Stimulated activated naive CD8-positive, alpha-beta T cell treated with anti-CD3 and anti-CD28 coated beads, Interleukin-15, amount 100 ng/mL, for 72 hours (primary cell): ENCODE results near the gene NBEA.
A peak's percentile ranks its signal among the peaks of the same experiment; 100 is the strongest.
"Not testable (repeated sequence)": the region's sequence is repeated elsewhere in the genome, so short reads cannot be mapped to it uniquely, and the experiment has no call there.

Source experiments
- ATAC-seq: fragments of 150-1000 bp; cut with Tn5 transposase; 2 replicates; pipeline ENCODE4 v1.10.0; 2021; ENCODE audit warnings: mild to moderate bottlenecking, moderate library complexity
- DNase-seq, 2 donors: peaks; one replicate each; pipeline ENCODE4 v3.0.0; 2021 to 2022
- H3K27ac Mint-ChIP-seq, 2 donors: one replicate each; pipeline ENCODE4 v1.8.0; 2022; ENCODE audit warnings: mild to moderate bottlenecking in 2 of 2, mixed read lengths in 2 of 2, moderate library complexity in 2 of 2
- H3K27me3 Mint-ChIP-seq: one replicate; pipeline ENCODE4 v1.8.0; 2022; ENCODE audit warnings: mixed read lengths
- H3K4me1 Mint-ChIP-seq: one replicate; pipeline ENCODE4 v1.8.0; 2022; ENCODE audit warnings: mild to moderate bottlenecking, mixed read lengths
- H3K4me3 Mint-ChIP-seq, 2 donors: one replicate each; pipeline ENCODE4 v1.8.0; 2022; ENCODE audit warnings: mild to moderate bottlenecking in 2 of 2, mixed read lengths in 2 of 2, moderate library complexity in 1 of 2
- H3K9me3 Mint-ChIP-seq, 2 donors: one replicate each; pipeline ENCODE4 v1.8.0; 2022; ENCODE audit warnings: mixed read lengths in 2 of 2

The NBEA gene

DNA sequence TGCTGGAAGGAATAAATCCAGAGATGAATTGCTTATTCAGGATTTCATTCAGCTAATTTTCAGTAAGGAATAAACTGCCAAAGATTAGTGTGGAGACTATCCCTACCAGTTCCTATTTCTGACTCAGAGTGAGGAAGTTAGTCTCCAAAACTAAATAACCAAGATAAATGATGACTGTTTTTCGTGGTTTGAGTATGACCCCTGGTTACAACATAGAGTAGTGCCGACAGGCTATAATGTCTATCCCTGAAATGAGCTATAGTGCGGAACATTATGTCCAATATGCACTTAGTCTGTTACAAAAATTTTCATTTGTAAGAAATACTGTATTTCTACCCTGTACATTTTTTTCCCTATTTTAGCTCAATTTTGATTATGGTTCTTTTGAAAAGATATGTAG, 51.4 kb downstream of the NBEA start:
- ATAC-seq: no peak
- no peak overlapping the region for H3K27ac Mint-ChIP-seq
- H3K4me1 Mint-ChIP-seq: no peaks in the 10 kb centered on the region
- no peak overlapping the region for H3K4me3 Mint-ChIP-seq
- H3K27me3 Mint-ChIP-seq: no peaks in the 10 kb centered on the region
- H3K9me3 Mint-ChIP-seq: peaks cover 34 to 35% of the 10 kb centered on the region in 2 donors
- no peak for DNase-seq

GRCh38 chr13:35003734-35004133, 61.7 kb downstream of the NBEA start:
- not testable (repeated sequence) for H3K4me1 Mint-ChIP-seq, ATAC-seq, H3K27me3 Mint-ChIP-seq, H3K27ac Mint-ChIP-seq, H3K4me3 Mint-ChIP-seq, DNase-seq
- peaks cover 10 to 19% of the 10 kb centered on the region in 2 donors for H3K9me3 Mint-ChIP-seq

DNA sequence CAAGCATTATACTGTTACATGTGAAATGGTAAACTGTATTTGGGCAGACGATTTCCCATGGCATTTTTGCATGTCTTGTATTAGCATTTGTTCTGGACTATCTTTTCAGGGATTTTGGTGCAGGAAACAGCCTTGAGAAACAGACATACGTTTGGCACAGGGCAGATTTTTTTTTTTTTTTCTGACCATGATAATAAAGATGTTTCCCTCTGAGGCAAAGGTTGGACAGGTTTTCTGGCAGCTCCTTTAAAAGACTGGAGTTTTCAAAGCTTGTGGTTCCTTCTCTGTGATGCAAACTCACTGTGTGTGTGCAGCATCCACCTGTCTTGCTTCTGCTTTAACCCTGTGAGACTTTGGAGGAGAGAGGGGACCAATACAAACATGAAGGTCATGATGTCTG, 63.0 kb downstream of the NBEA start:
- DNase-seq: no peak
- H3K9me3 Mint-ChIP-seq: peaks cover 11 to 19% of the 10 kb centered on the region in 2 donors
- H3K4me3 Mint-ChIP-seq: no peak overlapping the region
- ATAC-seq: no peak
- H3K27ac Mint-ChIP-seq: no peak overlapping the region
- H3K27me3 Mint-ChIP-seq: no peaks in the 10 kb centered on the region
- no peaks in the 10 kb centered on the region for H3K4me1 Mint-ChIP-seq

DNA sequence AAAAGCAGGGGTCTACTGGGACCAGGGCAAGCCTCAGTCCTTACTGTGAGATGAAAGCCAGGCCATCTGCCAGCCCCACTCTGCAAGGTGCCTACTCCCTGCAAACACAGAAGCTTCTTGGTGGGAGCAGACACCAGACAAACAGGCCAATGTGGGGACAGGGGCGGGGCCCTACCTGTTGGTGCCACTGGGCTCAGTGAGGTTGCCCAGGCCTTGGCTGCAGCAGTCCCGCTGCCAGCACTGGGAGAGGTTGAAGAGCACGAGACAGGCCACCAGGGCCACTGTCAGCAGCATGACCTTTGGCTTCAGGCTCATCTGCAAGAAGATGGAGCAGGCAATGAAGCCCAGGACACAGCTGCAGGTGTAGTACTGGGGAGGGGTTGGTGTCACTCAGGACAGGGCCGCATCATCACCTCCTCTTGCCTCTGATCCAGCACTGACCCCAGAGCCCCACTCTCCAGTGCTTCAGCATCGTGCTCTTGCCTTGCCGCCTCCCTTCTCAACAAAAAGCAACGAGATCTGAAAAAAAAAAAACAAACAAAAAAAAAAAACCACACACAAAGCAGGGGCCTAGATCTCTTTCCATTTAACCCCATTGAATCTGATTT, 72.6 kb downstream of the NBEA start:
- no peaks in the 10 kb centered on the region for H3K27me3 Mint-ChIP-seq
- H3K4me3 Mint-ChIP-seq: no peak overlapping the region
- ATAC-seq: no peak
- no peak overlapping the region for H3K27ac Mint-ChIP-seq
- H3K9me3 Mint-ChIP-seq: peaks cover 5% of the 10 kb centered on the region in 2 donors
- no peaks in the 10 kb centered on the region for H3K4me1 Mint-ChIP-seq
- DNase-seq: no peak

DNA sequence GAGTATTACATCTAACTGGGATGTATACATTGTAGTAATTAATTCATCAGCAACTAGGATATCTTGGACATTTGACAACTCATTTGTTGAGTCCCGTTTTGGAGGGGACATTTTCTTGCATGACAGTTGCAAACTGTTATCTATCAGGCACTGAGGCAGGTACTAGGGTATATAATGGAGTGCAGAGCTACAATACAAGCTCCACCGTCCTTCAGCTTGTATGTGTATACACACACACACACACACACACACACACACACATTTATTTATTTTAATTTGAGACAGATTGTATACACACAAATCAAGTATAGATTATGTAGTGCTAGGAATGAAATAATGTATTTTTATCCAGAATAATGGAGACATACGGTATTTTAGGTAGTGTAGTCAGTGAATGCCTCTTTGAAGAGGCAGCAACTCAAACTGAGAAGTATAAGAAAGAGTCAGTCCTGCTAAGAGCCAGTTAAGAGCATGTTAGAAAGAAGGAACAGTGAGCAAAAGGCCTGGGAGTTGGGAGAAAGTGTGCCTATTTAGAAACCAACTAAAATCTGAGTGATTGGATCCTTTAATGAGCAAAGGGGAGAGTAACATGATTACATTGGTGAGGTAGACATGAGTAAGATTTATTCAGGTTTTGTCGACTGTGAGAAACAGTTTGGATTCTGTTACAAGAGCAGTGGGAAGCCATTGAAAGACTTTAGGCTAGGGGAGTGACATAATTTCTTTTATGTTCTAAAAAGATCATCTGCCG, 74.5 kb downstream of the NBEA start:
- ATAC-seq (no peak), DNase-seq (no peak)

GRCh38 chr13:35025314-35025713, 83.2 kb downstream of the NBEA start:
- no peak overlapping the region for H3K4me3 Mint-ChIP-seq

More for the DNA sequence above, 74.5 kb downstream of the NBEA start:
- Mint-ChIP-seq H3K4me1 (no peaks in the 10 kb centered on the region), H3K27ac (no peak overlapping the region), H3K4me3 (no peak overlapping the region), H3K27me3 (no peaks in the 10 kb centered on the region), H3K9me3 (peaks cover 2 to 11% of the 10 kb centered on the region in 2 donors)

DNA sequence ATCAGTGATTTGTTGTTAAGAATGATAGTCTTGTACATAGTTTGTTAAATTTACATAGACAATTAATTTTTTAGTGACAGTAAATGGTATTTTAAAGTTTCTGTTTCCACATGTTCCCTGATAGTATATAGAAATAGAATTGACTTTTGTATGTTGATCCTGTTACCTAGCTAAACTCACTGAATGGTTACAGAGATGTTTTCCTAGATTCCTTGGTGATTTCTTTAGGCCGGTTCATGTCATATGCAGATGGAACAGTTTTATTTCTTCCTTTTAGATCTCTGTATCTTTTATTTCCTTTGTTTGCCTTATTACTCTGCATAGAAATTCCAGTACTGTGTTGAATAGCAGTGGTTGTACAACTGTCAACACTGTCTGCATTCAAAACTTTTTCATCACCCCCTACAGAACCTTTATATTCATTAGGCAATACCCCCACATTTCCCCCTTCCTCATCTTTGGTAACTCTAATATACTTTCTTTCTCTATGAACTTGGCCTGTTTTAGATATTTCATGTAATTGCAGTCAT, 86.3 kb downstream of the NBEA start:
- Mint-ChIP-seq H3K4me1 (no peaks in the 10 kb centered on the region), H3K27me3 (no peaks in the 10 kb centered on the region), H3K9me3 (peaks cover 46 to 53% of the 10 kb centered on the region in 2 donors)

More at GRCh38 chr13:35025314-35025713, 83.2 kb downstream of the NBEA start:
- no peak for ATAC-seq
- H3K27ac Mint-ChIP-seq: no peak overlapping the region
- DNase-seq: no peak
- H3K27me3 Mint-ChIP-seq: no peaks in the 10 kb centered on the region
- no peaks in the 10 kb centered on the region for H3K4me1 Mint-ChIP-seq
- H3K9me3 Mint-ChIP-seq: peaks cover 38 to 47% of the 10 kb centered on the region in 2 donors

GRCh38 chr13:35039012-35039411, 96.9 kb downstream of the NBEA start:
- DNase-seq (no peak), ATAC-seq (no peak)
- H3K9me3 Mint-ChIP-seq: peaks cover 6 to 20% of the 10 kb centered on the region in 2 donors
- no peak overlapping the region for H3K4me3 Mint-ChIP-seq
- no peaks in the 10 kb centered on the region for H3K27me3 Mint-ChIP-seq
- H3K27ac Mint-ChIP-seq: no peak overlapping the region
- H3K4me1 Mint-ChIP-seq: peaks cover 5% of the 10 kb centered on the region

More for the DNA sequence above, 86.3 kb downstream of the NBEA start:
- no peak for DNase-seq
- no peak for ATAC-seq
- no peak overlapping the region for H3K27ac Mint-ChIP-seq
- H3K4me3 Mint-ChIP-seq: no peak overlapping the region

- DNase-seq (no peak), ATAC-seq (no peak)
- Mint-ChIP-seq H3K9me3 (no peaks in the 10 kb centered on the region), H3K27ac (peak overlapping the region in 1 of 2 donors; percentile 8), H3K4me3 (no peak overlapping the region), H3K4me1 (no peaks in the 10 kb centered on the region), H3K27me3 (no peaks in the 10 kb centered on the region)
These were observed 104.5 kb downstream of the NBEA start for GRCh38 chr13:35046587-35046986.

DNA sequence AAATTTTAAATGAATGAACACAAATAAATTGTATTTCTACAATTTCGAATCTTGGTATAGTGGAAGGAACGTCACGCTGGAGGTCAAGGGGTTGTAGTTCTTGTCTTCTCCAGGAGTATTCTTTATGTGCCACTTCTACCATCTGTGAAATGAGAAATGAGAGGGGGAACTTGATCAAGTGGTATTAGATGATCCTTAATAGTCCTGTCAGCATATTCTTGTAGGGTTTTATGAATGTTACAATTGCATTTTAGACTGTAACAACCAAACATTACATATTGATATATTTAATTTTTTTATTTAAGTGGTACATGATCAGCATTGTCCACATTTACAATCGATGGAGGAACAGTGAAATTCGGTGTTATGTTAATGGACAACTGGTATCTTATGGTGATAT, 113.6 kb downstream of the NBEA start:
- H3K27ac Mint-ChIP-seq: no peak overlapping the region
- H3K9me3 Mint-ChIP-seq: no peaks in the 10 kb centered on the region
- no peak overlapping the region for H3K4me3 Mint-ChIP-seq
- ATAC-seq (no peak), DNase-seq (no peak)
- H3K4me1 Mint-ChIP-seq: no peaks in the 10 kb centered on the region
- H3K27me3 Mint-ChIP-seq: no peaks in the 10 kb centered on the region

DNA sequence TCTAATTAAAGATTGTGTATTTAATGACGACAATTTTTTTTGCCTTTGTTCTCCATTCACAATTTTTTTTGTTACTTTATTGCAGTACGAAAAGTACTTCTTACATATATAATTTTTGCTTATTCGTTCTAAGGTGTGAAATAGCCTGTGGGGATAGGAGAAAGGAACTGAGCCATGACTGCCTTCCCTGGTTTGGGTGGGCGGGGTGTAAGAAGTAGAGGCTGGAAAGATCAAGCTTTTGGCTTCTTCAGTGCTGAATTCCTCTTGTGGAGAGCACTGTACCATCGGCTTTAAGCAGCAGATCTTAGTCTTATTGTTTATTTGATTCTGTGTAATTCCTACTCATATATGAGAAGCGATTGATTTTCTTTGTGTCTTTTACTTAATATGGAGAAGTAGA, 115.8 kb downstream of the NBEA start:
- Mint-ChIP-seq H3K9me3 (no peaks in the 10 kb centered on the region), H3K27ac (no peak overlapping the region), H3K4me1 (no peaks in the 10 kb centered on the region), H3K27me3 (no peaks in the 10 kb centered on the region), H3K4me3 (no peak overlapping the region)
- ATAC-seq (no peak), DNase-seq (no peak)

- not testable (repeated sequence) for H3K4me3 Mint-ChIP-seq, H3K4me1 Mint-ChIP-seq, DNase-seq, H3K27ac Mint-ChIP-seq, H3K9me3 Mint-ChIP-seq, H3K27me3 Mint-ChIP-seq, ATAC-seq
These were observed 116.5 kb downstream of the NBEA start for GRCh38 chr13:35058585-35058984.

DNA sequence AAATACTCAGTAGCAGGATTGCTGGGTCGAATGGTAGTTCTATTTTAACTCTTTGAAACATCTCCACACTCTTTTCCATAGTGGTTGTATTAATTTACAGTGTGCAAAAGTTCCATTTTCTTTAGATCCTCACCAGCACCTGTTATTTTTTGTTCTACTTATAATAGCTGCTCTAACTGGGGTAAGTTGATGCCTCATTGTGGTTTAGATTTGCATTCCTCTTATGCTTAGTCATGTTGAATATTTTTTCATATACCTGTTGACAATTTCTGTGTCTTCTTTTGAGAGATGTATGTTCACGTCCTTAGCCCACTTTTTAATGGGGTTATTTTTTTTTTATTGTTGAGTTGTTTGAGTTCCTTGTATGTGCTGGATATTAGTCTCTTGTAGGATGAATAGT, 144.6 kb downstream of the NBEA start:
- Mint-ChIP-seq H3K4me1 (no peaks in the 10 kb centered on the region), H3K9me3 (peaks cover 9 to 35% of the 10 kb centered on the region in 2 donors), H3K4me3 (no peak overlapping the region), H3K27me3 (no peaks in the 10 kb centered on the region), H3K27ac (no peak overlapping the region)
- ATAC-seq (no peak), DNase-seq (no peak)

- no peak overlapping the region for H3K4me3 Mint-ChIP-seq
- ATAC-seq (no peak), DNase-seq (no peak)
- H3K27ac Mint-ChIP-seq: no peak overlapping the region
- H3K9me3 Mint-ChIP-seq: peaks cover 5 to 8% of the 10 kb centered on the region in 2 donors
- no peaks in the 10 kb centered on the region for H3K4me1 Mint-ChIP-seq
- H3K27me3 Mint-ChIP-seq: no peaks in the 10 kb centered on the region
These were observed 150.2 kb downstream of the NBEA start for GRCh38 chr13:35092251-35092650.

GRCh38 chr13:35092751-35093150, 150.7 kb downstream of the NBEA start:
- Mint-ChIP-seq H3K9me3 (peaks cover 1 to 3% of the 10 kb centered on the region in 2 donors), H3K27ac (no peak overlapping the region), H3K4me1 (no peaks in the 10 kb centered on the region), H3K27me3 (no peaks in the 10 kb centered on the region), H3K4me3 (no peak overlapping the region)
- ATAC-seq (no peak), DNase-seq (no peak)

DNA sequence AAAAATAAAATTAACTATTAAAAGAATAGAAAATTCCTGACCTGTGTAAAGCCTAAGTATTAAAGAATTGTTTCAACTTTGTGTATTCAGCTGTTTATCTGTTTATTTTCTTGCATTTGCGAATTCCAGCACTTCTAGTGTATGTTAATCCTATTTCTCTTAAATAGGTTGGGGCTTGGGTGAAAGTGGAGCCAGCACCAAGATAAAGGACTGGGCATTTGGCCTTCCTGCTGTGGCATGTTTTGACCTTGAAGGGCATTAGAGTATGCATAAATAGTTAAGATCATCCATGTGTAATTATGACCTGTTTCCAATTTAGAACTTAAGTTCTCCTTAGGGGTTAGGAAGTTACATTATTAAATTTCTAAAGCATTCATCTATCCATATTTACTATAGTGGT, 151.3 kb downstream of the NBEA start:
- ATAC-seq: no peak
- no peaks in the 10 kb centered on the region for H3K4me1 Mint-ChIP-seq

More for the DNA sequence above, 151.3 kb downstream of the NBEA start:
- H3K9me3 Mint-ChIP-seq: no peaks in the 10 kb centered on the region
- no peaks in the 10 kb centered on the region for H3K27me3 Mint-ChIP-seq
- no peak overlapping the region for H3K27ac Mint-ChIP-seq
- H3K4me3 Mint-ChIP-seq: no peak overlapping the region
- DNase-seq: no peak
